ENCODE data around the gene OCEL1.

Gene OCEL1

GRCh38 chr19:17249887-17250548, 24.0 kb downstream of the OCEL1 start:
- in situ Hi-C loops (cut with HindIII; ENCODE audit: low sequenced_read_pairs) = loop anchor here (10.0 kb wide), 1 partner anchor 85 kb away; no protein-coding TSS in a partner anchor

GRCh38 chr19:17254636-17255035, 28.6 kb downstream of the OCEL1 start:
- no peak for TF ChIP-seq CTCF (IDR thresholded peaks at IDR 0.05; ENCODE audit: low read depth, low read length, missing control alignments)
- H3K4me3 ChIP-seq (ENCODE audit: low read depth, low read length) = no peak overlapping the region
- in situ Hi-C loops (cut with HindIII; ENCODE audit: low sequenced_read_pairs) = no loop called here
- no peak for DNase-seq (ENCODE audit: low read depth)

More at GRCh38 chr19:17249887-17250548, 24.0 kb downstream of the OCEL1 start:
- no peak for DNase-seq (ENCODE audit: low read depth)
- no peak for TF ChIP-seq CTCF (IDR thresholded peaks at IDR 0.05; ENCODE audit: low read depth, low read length, missing control alignments)
- no peak overlapping the region for H3K4me3 ChIP-seq (ENCODE audit: low read depth, low read length)

- no peak overlapping the region for H3K4me3 ChIP-seq (ENCODE audit: low read depth, low read length)
- in situ Hi-C loops (cut with HindIII; ENCODE audit: low sequenced_read_pairs) = no loop called here
- TF ChIP-seq CTCF (IDR thresholded peaks at IDR 0.05; ENCODE audit: low read depth, low read length, missing control alignments) = no peak
- no peak for DNase-seq (ENCODE audit: low read depth)
Measured at GRCh38 chr19:17255150-17255621, 29.2 kb downstream of the OCEL1 start.

GRCh38 chr19:17256130-17256529, 30.1 kb downstream of the OCEL1 start:
- no peak overlapping the region for H3K4me3 ChIP-seq (ENCODE audit: low read depth, low read length)
- in situ Hi-C loops (cut with HindIII; ENCODE audit: low sequenced_read_pairs) = no loop called here
- no peak for TF ChIP-seq CTCF (IDR thresholded peaks at IDR 0.05; ENCODE audit: low read depth, low read length, missing control alignments)

GRCh38 chr19:17259118-17259780, 33.2 kb downstream of the OCEL1 start:
- no peak for DNase-seq (ENCODE audit: low read depth)
- H3K4me3 ChIP-seq (ENCODE audit: low read depth, low read length) = no peak overlapping the region
- in situ Hi-C loops (cut with HindIII; ENCODE audit: low sequenced_read_pairs) = no loop called here
- TF ChIP-seq CTCF (IDR thresholded peaks at IDR 0.05; ENCODE audit: low read depth, low read length, missing control alignments) = no peak

More at GRCh38 chr19:17256130-17256529, 30.1 kb downstream of the OCEL1 start:
- no peak for DNase-seq (ENCODE audit: low read depth)

- DNase-seq (ENCODE audit: low read depth) = no peak
- TF ChIP-seq CTCF (IDR thresholded peaks at IDR 0.05; ENCODE audit: low read depth, low read length, missing control alignments) = no peak
- in situ Hi-C loops (cut with HindIII; ENCODE audit: low sequenced_read_pairs) = no loop called here
- H3K4me3 ChIP-seq (ENCODE audit: low read depth, low read length) = no peak overlapping the region
Measured at GRCh38 chr19:17259934-17260333, 33.9 kb downstream of the OCEL1 start.
